Upper lobe of left lung (tissue), 6 donors: ENCODE measurements around the gene ACVR1B. TPM values are rescaled to one million over a fixed set of nuclear protein-coding genes. Genes with fewer than 3 reads are reported as not detected.

ENCODE experiments used
- ATAC-seq, 2 donors: fragments of 200-7000 bp; cut with Tn5 transposase; one replicate each; pipeline ENCODE4 v1.9.1; 2022; ENCODE audit warnings: mild to moderate bottlenecking in 2 of 2, moderate library complexity in 2 of 2; ENCODE audit not compliant: low FRiP score in 2 of 2
- DNase-seq, 2 donors: peaks; one replicate each; pipeline ENCODE4 v3.0.0-alpha.2; 2019 to 2020
- H3K27ac ChIP-seq, 4 donors: fragments of 200-600 bp; sonication (generic); one replicate each; pipeline ENCODE4 v1.5.1; 2016 to 2019
- H3K27me3 ChIP-seq, 4 donors: fragments of 200-600 bp; sonication (generic); one replicate each; pipeline ENCODE4 v1.5.1; 2017 to 2019
- H3K36me3 ChIP-seq, 4 donors: fragments of 200-600 bp; sonication (generic); one replicate each; pipeline ENCODE4 v1.5.1; 2016 to 2019
- H3K4me1 ChIP-seq, 4 donors: fragments of 200-600 bp; sonication (generic); one replicate each; pipeline ENCODE4 v1.5.1; 2018 to 2019
- H3K4me3 ChIP-seq, 4 donors: fragments of 200-600 bp; sonication (generic); one replicate each; pipeline ENCODE4 v1.5.1; 2017 to 2019; ENCODE audit warnings: mild to moderate bottlenecking in 2 of 4, moderate library complexity in 1 of 4
- H3K9me3 ChIP-seq, 4 donors: fragments of 200-600 bp; sonication (generic); one replicate each; pipeline ENCODE4 v1.5.1; 2018 to 2019
- CTCF ChIP-seq, 6 experiments: fragments of 450-650 bp in 4 of 6; fragments of 200-600 bp in 2 of 6; sonication (generic) in 2 of 6; IDR thresholded peaks; one replicate each; pipeline ENCODE4 v1.5.1; 2016 to 2019; ENCODE audit warnings: antibody characterized with exemption in 6 of 6
- EP300 ChIP-seq, 4 donors: sonication (generic); formaldehyde crosslinking; IDR thresholded peaks; one replicate each; pipeline ENCODE4 v1.5.1; 2017; ENCODE audit warnings: antibody characterized with exemption in 4 of 4, control low read depth in 2 of 4
- POLR2A ChIP-seq, 4 donors: fragments of 450-650 bp; IDR thresholded peaks; one replicate each; pipeline ENCODE4 v1.5.1; 2016 to 2017; ENCODE audit warnings: antibody characterized with exemption in 4 of 4, mild to moderate bottlenecking in 2 of 4
- POLR2AphosphoS5 ChIP-seq, 2 donors: sonication (generic); formaldehyde crosslinking; IDR thresholded peaks; one replicate each; pipeline ENCODE4 v1.5.1; 2017; ENCODE audit warnings: antibody characterized with exemption in 2 of 2
- WGBS, 2 donors: methylation state at CpG; one replicate each; pipeline ENCODE4 v1.1.5; 2017 to 2018; 5-methylcytosine and 5-hydroxymethylcytosine counted together
- total RNA-seq, 6 donors: library from RNA; depleted of rRNA in 4 of 6; stranded (reverse); fragments of >200 nt in 4 of 6; gene quantifications; one replicate each; pipeline versions ENCODE4 v1.1.0 to v1.2.1, GENCODE V29; 2016 to 2021
- donor health status: DM: no; HTN: no; CAD: no; lungs with moderate emphysema.
- donor health status: DM: no; HTN: yes; CAD: no; lungs with severe emphysema.

Gene ACVR1B
- total RNA-seq, 6 donors from 2014 or later, result 13.0 to 44.9 (median 23.6) TPM

GRCh38 chr12:51943346-51943745, 8.2 kb upstream of the ACVR1B start:
- DNase-seq (no peak), ATAC-seq (no peak)
- WGBS, 2 donors, result 92 to 100% methylated on average over 2 of the region's 2 CpGs
- Histone ChIP-seq H3K27me3 (no peaks in the 10 kb centered on the region), H3K4me3 (no peak overlapping the region), H3K4me1 (peaks cover 2 to 8% (median 5%) of the 10 kb centered on the region in 4 donors), H3K36me3 (no peaks in the 10 kb centered on the region), H3K27ac (no peak overlapping the region), H3K9me3 (peaks cover 0 to 16% (median 7%) of the 10 kb centered on the region in 4 donors)
- TF ChIP-seq POLR2A (IDR thresholded peaks at IDR 0.05) (no peak), POLR2AphosphoS5 (IDR thresholded peaks at IDR 0.05) (no peak), EP300 (IDR thresholded peaks at IDR 0.05) (no peak), CTCF (IDR thresholded peaks at IDR 0.05) (no peak)

GRCh38 chr12:51944608-51945233, 6.8 kb upstream of the ACVR1B start:
- TF ChIP-seq POLR2A (IDR thresholded peaks at IDR 0.05) (no peak), CTCF (IDR thresholded peaks at IDR 0.05) (no peak), EP300 (IDR thresholded peaks at IDR 0.05) (no peak), POLR2AphosphoS5 (IDR thresholded peaks at IDR 0.05) (no peak)
- no peak overlapping the region for H3K27ac ChIP-seq
- no peaks in the 10 kb centered on the region for H3K36me3 ChIP-seq
- no peak for DNase-seq
- H3K4me1 ChIP-seq, result peaks cover 2 to 8% (median 5%) of the 10 kb centered on the region in 4 donors
- no peak overlapping the region for H3K4me3 ChIP-seq
- WGBS, 2 donors, result 85 to 91% methylated on average over 1 of the region's 1 CpG
- ATAC-seq, result no peak
- peaks cover 0 to 16% (median 7%) of the 10 kb centered on the region in 4 donors for H3K9me3 ChIP-seq
- no peaks in the 10 kb centered on the region for H3K27me3 ChIP-seq

GRCh38 chr12:51947246-51947996, 4.1 kb upstream of the ACVR1B start:
- TF ChIP-seq CTCF (IDR thresholded peaks at IDR 0.05), result no peak
- ATAC-seq (no peak), DNase-seq (no peak)
- H3K4me1 ChIP-seq, result peaks cover 0 to 9% (median 6%) of the 10 kb centered on the region in 4 donors
- no peaks in the 10 kb centered on the region for H3K36me3 ChIP-seq
- H3K27ac ChIP-seq, result no peak overlapping the region
- 92 to 93% methylated on average over 8 of the region's 8 CpGs for WGBS, 2 donors
- no peak overlapping the region for H3K4me3 ChIP-seq
- peaks cover 0 to 16% (median 7%) of the 10 kb centered on the region in 4 donors for H3K9me3 ChIP-seq
- H3K27me3 ChIP-seq, result no peaks in the 10 kb centered on the region

GRCh38 chr12:51948066-51948465, 3.4 kb upstream of the ACVR1B start:
- no peak overlapping the region for H3K4me3 ChIP-seq
- WGBS, 2 donors, result 96 to 98% methylated on average over 6 of the region's 6 CpGs
- no peak for TF ChIP-seq CTCF (IDR thresholded peaks at IDR 0.05)
- TF ChIP-seq EP300 (IDR thresholded peaks at IDR 0.05), result no peak
- no peak for TF ChIP-seq POLR2AphosphoS5 (IDR thresholded peaks at IDR 0.05)
- TF ChIP-seq POLR2A (IDR thresholded peaks at IDR 0.05), result no peak
- no peak for ATAC-seq
- peaks cover 0 to 16% (median 7%) of the 10 kb centered on the region in 4 donors for H3K9me3 ChIP-seq
- no peak overlapping the region for H3K27ac ChIP-seq
- no peaks in the 10 kb centered on the region for H3K36me3 ChIP-seq
- H3K27me3 ChIP-seq, result no peaks in the 10 kb centered on the region
- peaks cover 0 to 16% (median 10%) of the 10 kb centered on the region in 4 donors for H3K4me1 ChIP-seq
- DNase-seq, result no peak
